Stomach (tissue), 9 donors: ENCODE measurements around the gene NCEH1. TPM values are rescaled to one million over a fixed set of nuclear protein-coding genes. Genes with fewer than 3 reads are reported as not detected.

ENCODE experiments used
- DNase-seq, 2 donors: peaks; one replicate each; pipeline versions ENCODE4 v3.0.0 to v3.0.0-alpha.2; 2013 to 2019
- H3K27ac ChIP-seq, 5 donors: fragments of 200-600 bp in 4 of 5; sonication (generic) in 4 of 5; one replicate each; pipeline ENCODE4 v1.5.1; 2013 to 2019; ENCODE audit warnings: mild to moderate bottlenecking in 1 of 5, moderate library complexity in 1 of 5
- H3K27me3 ChIP-seq, 3 donors: fragments of 200-600 bp; sonication (generic); one replicate each; pipeline ENCODE4 v1.5.1; 2017 to 2019; ENCODE audit warnings: mixed run types in 1 of 3
- H3K36me3 ChIP-seq, 4 donors: fragments of 200-600 bp; sonication (generic); 1 replicate in 3 of 4; 2 replicates in 1 of 4; pipeline ENCODE4 v1.5.1; 2016 to 2019
- H3K4me1 ChIP-seq, 4 donors: fragments of 200-600 bp; sonication (generic); one replicate each; pipeline ENCODE4 v1.5.1; 2016 to 2019
- H3K4me3 ChIP-seq, 4 donors: fragments of 200-600 bp; sonication (generic) in 3 of 4; one replicate each; pipeline ENCODE4 v1.5.1; 2016 to 2019; ENCODE audit warnings: mild to moderate bottlenecking in 1 of 4
- H3K9me3 ChIP-seq, 4 donors: fragments of 200-600 bp; sonication (generic); one replicate each; pipeline ENCODE4 v1.5.1; 2016 to 2019
- CTCF ChIP-seq, 7 experiments: fragments of 450-650 bp in 4 of 7; fragments of 200-600 bp in 3 of 7; sonication (generic) in 3 of 7; IDR thresholded peaks; one replicate each; pipeline ENCODE4 v1.5.1; 2016 to 2019; ENCODE audit warnings: antibody characterized with exemption in 7 of 7, control low read depth in 2 of 7, mild to moderate bottlenecking in 1 of 7
- EP300 ChIP-seq: sonication (generic); formaldehyde crosslinking; IDR thresholded peaks from one replicate; pipeline ENCODE4 v1.6.1; 2017; ENCODE audit warnings: antibody characterized with exemption
- POLR2A ChIP-seq, 4 donors: fragments of 450-650 bp; IDR thresholded peaks; one replicate each; pipeline ENCODE4 v1.6.1; 2016; ENCODE audit warnings: antibody characterized with exemption in 4 of 4, control low read depth in 2 of 4, mild to moderate bottlenecking in 1 of 4, moderate library complexity in 1 of 4
- POLR2AphosphoS5 ChIP-seq, 3 donors: sonication (generic); formaldehyde crosslinking; IDR thresholded peaks; one replicate each; pipeline ENCODE4 v1.6.1; 2016; ENCODE audit warnings: antibody characterized with exemption in 3 of 3
- WGBS, 5 donors: extraction: QIAGEN DNeasy Blood & Tissue Kit in 3 of 5; methylation state at CpG; one replicate each; pipeline versions ENCODE4 v1.1.5 to v1.1.7; 2013 to 2018; 5-methylcytosine and 5-hydroxymethylcytosine counted together
- intact Hi-C: fragments of 100-400 bp; cut with DNase I; formaldehyde crosslinking; loops from one replicate; pipeline ENCODE4 v1.15.1; 2023; ENCODE audit warnings: low total_unique reads
- polyA plus RNA-seq, 3 donors: library from polyadenylated mRNA; stranded (reverse); fragments of 200-250 nt; gene quantifications; one replicate each; pipeline ENCODE4 v1.2.3, GENCODE V29; 2013
- total RNA-seq, 5 donors: library from RNA; depleted of rRNA; stranded (reverse); fragments of >200 nt; gene quantifications; one replicate each; pipeline versions ENCODE4 v1.1.0 to v1.2.3, GENCODE V29; 2014 to 2016
- donor health status: healthy with polysubstance abuse.
- donor health status: Bipolar disorder and iron deficiency.
- donor health status: healthy.

Gene NCEH1
- total and polyA plus RNA-seq, 8 donors: 1.2 to 19.9 (median 7.0) TPM

DNA sequence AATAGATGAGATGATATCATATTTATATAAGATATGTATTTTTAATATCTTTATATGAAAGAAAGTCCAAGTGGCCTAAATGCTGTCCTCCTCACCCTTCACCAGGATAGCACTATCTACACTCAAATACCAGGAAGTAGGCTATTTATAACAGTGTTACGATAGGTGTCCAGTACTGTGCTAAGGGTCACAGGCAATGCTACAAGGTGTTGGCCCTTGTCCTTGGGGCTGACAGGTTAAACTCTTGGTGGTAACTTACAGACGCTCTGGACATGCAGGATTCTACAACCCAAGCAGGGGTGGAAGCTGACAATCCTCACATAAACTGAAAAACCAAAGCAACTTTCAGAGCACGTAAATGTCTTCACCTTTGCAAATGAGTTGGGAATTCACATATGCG lies 22.3 kb downstream of the NCEH1 start:
- H3K4me1 ChIP-seq: peaks cover 11 to 45% (median 27%) of the 10 kb centered on the region in 4 donors
- peak in 1 of 2 donors; percentile 59 for DNase-seq
- no peaks in the 10 kb centered on the region for H3K9me3 ChIP-seq
- TF ChIP-seq POLR2AphosphoS5 (IDR thresholded peaks at IDR 0.05): peak in 2 of 3 donors; percentile 34 to 40
- no peak for TF ChIP-seq POLR2A (IDR thresholded peaks at IDR 0.05)
- peak overlapping the region in 4 of 5 donors; percentile 21 to 69 (median 30) for H3K27ac ChIP-seq
- WGBS, 5 donors: 48 to 78% (median 68%) methylated on average over 4 of the region's 4 CpGs
- no peaks in the 10 kb centered on the region for H3K36me3 ChIP-seq
- no peaks in the 10 kb centered on the region for H3K27me3 ChIP-seq
- H3K4me3 ChIP-seq: no peak overlapping the region
- intact Hi-C loops: no loop called here

DNA sequence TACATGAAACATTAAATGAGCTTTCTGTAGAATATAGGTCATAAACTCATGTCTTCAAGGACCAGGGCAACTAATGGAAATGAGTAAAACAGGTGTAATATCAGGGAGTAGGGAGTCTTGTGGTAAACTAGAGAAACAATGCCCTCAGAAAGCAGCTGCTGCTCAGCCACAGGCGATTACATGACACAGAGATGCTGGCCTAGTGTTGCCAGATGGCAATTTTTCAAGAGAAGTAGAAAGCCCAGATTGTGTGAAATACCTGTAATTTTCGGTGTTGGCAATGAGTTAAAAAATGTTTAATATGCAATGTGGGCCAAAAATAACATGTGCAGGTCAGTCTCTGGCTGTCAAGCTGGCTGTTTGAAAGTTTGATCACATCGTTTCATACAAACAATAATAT lies 23.4 kb downstream of the NCEH1 start:
- DNase-seq: no peak
- Histone ChIP-seq H3K4me1 (peaks cover 6 to 36% (median 22%) of the 10 kb centered on the region in 4 donors), H3K27ac (peak overlapping the region in 2 of 5 donors; percentile 24 to 42), H3K9me3 (no peaks in the 10 kb centered on the region), H3K27me3 (no peaks in the 10 kb centered on the region), H3K36me3 (no peaks in the 10 kb centered on the region), H3K4me3 (no peak overlapping the region)
- intact Hi-C loops: no loop called here
- 35 to 64% (median 49%) methylated on average over 3 of the region's 3 CpGs for WGBS, 5 donors
- TF ChIP-seq POLR2AphosphoS5 (IDR thresholded peaks at IDR 0.05): no peak
- no peak for TF ChIP-seq POLR2A (IDR thresholded peaks at IDR 0.05)
- no peak for TF ChIP-seq CTCF (IDR thresholded peaks at IDR 0.05)
- TF ChIP-seq EP300: no peak

DNA sequence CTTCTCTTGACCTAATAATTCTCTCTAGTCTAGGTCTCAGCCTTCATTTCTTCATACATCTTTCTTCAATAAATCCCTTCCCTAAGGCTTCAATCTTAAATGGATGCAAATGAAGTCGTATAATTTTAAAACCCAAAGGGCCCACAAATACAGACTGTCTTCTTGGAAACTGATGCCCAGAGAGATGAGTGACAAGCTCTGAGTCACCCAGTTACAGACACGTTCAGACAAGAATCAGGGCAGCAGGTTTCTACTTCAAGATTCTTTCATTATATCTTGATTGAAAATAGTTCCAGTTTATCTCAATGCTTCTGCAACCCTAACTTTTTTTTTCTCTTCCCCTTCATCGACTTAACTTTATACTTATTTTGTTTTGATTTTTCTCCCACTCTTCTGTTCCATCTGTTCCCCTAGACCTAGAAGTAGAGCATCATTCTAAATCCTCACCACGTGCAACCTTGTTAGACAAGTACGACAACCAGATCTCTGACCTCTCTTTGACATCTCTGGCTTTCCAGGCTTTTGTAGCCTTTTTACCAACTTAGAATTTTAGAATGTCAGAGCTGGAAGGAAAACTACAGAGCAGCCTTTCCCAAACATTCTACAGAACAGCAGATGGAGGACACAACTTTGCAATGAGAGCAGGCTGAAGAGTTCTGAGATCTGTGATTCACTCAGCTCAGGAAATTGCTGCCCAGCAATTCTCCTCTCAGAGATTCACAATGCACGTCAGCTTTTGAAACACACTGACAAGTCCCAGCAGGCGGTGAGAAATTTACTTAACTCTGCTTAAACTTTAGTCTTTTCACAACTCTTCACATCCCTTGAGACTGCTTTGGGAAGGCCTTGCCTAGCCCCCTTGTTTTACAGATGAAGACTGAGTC lies 25.3 kb downstream of the NCEH1 start:
- H3K36me3 ChIP-seq: no peaks in the 10 kb centered on the region
- 72 to 79% (median 78%) methylated on average over 7 of the region's 7 CpGs for WGBS, 5 donors
- no peak for TF ChIP-seq POLR2AphosphoS5 (IDR thresholded peaks at IDR 0.05)
- TF ChIP-seq EP300: no peak
- no peak for TF ChIP-seq POLR2A (IDR thresholded peaks at IDR 0.05)
- no peak for TF ChIP-seq CTCF (IDR thresholded peaks at IDR 0.05)
- no peaks in the 10 kb centered on the region for H3K27me3 ChIP-seq
- no peak overlapping the region for H3K27ac ChIP-seq
- intact Hi-C loops: no loop called here
- H3K4me3 ChIP-seq: no peak overlapping the region
- H3K4me1 ChIP-seq: peaks cover 0 to 18% (median 8%) of the 10 kb centered on the region in 4 donors
- no peaks in the 10 kb centered on the region for H3K9me3 ChIP-seq
- DNase-seq: no peak

DNA sequence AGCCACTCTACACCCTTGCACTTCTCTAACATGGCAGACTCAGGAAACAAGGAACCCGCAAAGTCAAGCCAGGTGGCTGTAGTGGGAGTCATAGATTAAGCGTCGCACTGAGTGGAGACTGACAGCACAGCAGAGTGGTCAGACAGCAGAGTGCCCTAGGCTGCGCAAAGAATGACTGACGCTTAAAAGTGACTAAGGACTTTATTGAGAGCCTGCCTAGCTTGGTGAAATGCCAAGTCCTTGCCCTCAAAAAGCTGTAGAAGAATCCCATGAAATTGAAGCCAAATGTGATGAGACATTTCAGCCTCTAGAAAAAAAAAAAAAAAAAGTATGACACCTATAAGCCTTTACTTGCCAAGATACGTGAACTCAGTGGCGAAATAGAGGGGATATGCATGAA lies 30.2 kb downstream of the NCEH1 start:
- Histone ChIP-seq H3K4me1 (peaks cover 9 to 32% (median 17%) of the 10 kb centered on the region in 4 donors), H3K4me3 (no peak overlapping the region), H3K36me3 (no peaks in the 10 kb centered on the region), H3K9me3 (no peaks in the 10 kb centered on the region), H3K27ac (no peak overlapping the region), H3K27me3 (no peaks in the 10 kb centered on the region)
- 93 to 98% (median 97%) methylated on average over 7 of the region's 7 CpGs for WGBS, 5 donors
- intact Hi-C loops: no loop called here
- no peak for DNase-seq
- TF ChIP-seq POLR2A (IDR thresholded peaks at IDR 0.05) (no peak), CTCF (IDR thresholded peaks at IDR 0.05) (no peak), POLR2AphosphoS5 (IDR thresholded peaks at IDR 0.05) (no peak), EP300 (no peak)

- Histone ChIP-seq H3K36me3 (no peaks in the 10 kb centered on the region), H3K4me3 (no peak overlapping the region), H3K27ac (no peak overlapping the region), H3K4me1 (peaks cover 9 to 32% (median 19%) of the 10 kb centered on the region in 4 donors), H3K27me3 (no peaks in the 10 kb centered on the region), H3K9me3 (no peaks in the 10 kb centered on the region)
- no peak for DNase-seq
- 84 to 95% (median 90%) methylated on average over 5 of the region's 5 CpGs for WGBS, 5 donors
- intact Hi-C loops: no loop called here
- TF ChIP-seq POLR2AphosphoS5 (IDR thresholded peaks at IDR 0.05): no peak
- TF ChIP-seq EP300: no peak
- TF ChIP-seq CTCF (IDR thresholded peaks at IDR 0.05): no peak
- TF ChIP-seq POLR2A (IDR thresholded peaks at IDR 0.05): no peak
These were observed 31.3 kb downstream of the NCEH1 start for GRCh38 chr3:172679599-172679998.
